K562 (cell line): ENCODE measurements around the gene TOM1L2. TPM values are rescaled to one million over a fixed set of nuclear protein-coding genes. Genes with fewer than 3 reads are reported as not detected.

Experiments used
- EWSR1 ChIP-seq: fragments of 450-650 bp; IDR thresholded peaks from 2 replicates; pipeline ENCODE4 v1.6.1; 2018; ENCODE audit warnings: borderline replicate concordance, mild to moderate bottlenecking, low read depth, moderate library complexity; ENCODE audit not compliant: partially characterized antibody
- HIVEP1 ChIP-seq: fragments of 250-450 bp; sonication (Bioruptor Pico); IDR thresholded peaks from 2 replicates; pipeline ENCODE4 v1.4.0; 2020; ENCODE audit warnings: mild to moderate bottlenecking
- POLR2AphosphoS2 ChIP-seq: IDR thresholded peaks from 2 replicates; pipeline ENCODE4 v1.6.1; 2012; ENCODE audit warnings: low read length, improper control_type of control experiment
- RBM17 ChIP-seq: fragments of 200-400 bp; formaldehyde crosslinking; IDR thresholded peaks from 2 replicates; pipeline ENCODE4 v1.6.1; 2017; ENCODE audit warnings: low read depth, mild to moderate bottlenecking, low read length, borderline replicate concordance
- TAF7 ChIP-seq: fragments of 450-650 bp; IDR thresholded peaks from 2 replicates; pipeline ENCODE4 v1.6.1; 2016; ENCODE audit warnings: missing genetic modification characterization, missing compliant biosample characterization
- TAL1 ChIP-seq: fragments of 450-650 bp; IDR thresholded peaks from 2 replicates; pipeline ENCODE4 v1.6.1; 2016; ENCODE audit warnings: mild to moderate bottlenecking
- ZBTB17 ChIP-seq: fragments of 450-650 bp; formaldehyde crosslinking; IDR thresholded peaks from 2 replicates; pipeline ENCODE4 v1.4.0; 2020; ENCODE audit warnings: mild to moderate bottlenecking
- ZNF165 ChIP-seq: fragments of 250-450 bp; sonication (Bioruptor Pico); IDR thresholded peaks from 2 replicates; pipeline ENCODE4 v1.4.0; 2020; ENCODE audit warnings: borderline replicate concordance
- ZNF512 ChIP-seq: IDR thresholded peaks from 2 replicates; pipeline ENCODE4 v1.6.1; 2016; ENCODE audit warnings: missing genetic modification characterization, missing compliant biosample characterization
- ZNF75A ChIP-seq: fragments of 450-650 bp; formaldehyde crosslinking; IDR thresholded peaks from 2 replicates; pipeline ENCODE4 v1.4.0; 2020; ENCODE audit warnings: mild to moderate bottlenecking
- polyA plus RNA-seq, 8 experiments: library from polyadenylated mRNA; depleted of rRNA in 4 of 8; stranded (reverse) in 5 of 8; unstranded in 3 of 8; fragments of >200 nt; fragmentation: Nextera tagmentation in 2 of 8; fragmentation: Illumina TruSeq in 1 of 8; extraction: Ambion mirVana in 2 of 8; extraction: Trizol in 1 of 8; gene quantifications; 2 replicates each; pipeline versions ENCODE4 v1.2.1 to v1.2.3, GENCODE V29; 2011 to 2014; ENCODE audit warnings: inconsistent platforms in 1 of 8, missing spikeins in 1 of 8
- total RNA-seq, 7 experiments: library from RNA; depleted of rRNA in 6 of 7; stranded (reverse); fragments of >200 nt in 6 of 7; fragmentation: Illumina TruSeq in 2 of 7; extraction: Trizol in 2 of 7; gene quantifications; 2 replicates each; pipeline versions ENCODE4 v1.2.1 to v1.2.3, GENCODE V29; 2011 to 2021; ENCODE audit warnings: low replicate concordance in 1 of 7

TOM1L2 gene
- total and polyA plus RNA-seq, 9 of the 15 experiments (the other 6 are each of a cell fraction or from before 2014, with no cell fraction given): 0.07 to 6.0 (median 2.5) TPM

DNA sequence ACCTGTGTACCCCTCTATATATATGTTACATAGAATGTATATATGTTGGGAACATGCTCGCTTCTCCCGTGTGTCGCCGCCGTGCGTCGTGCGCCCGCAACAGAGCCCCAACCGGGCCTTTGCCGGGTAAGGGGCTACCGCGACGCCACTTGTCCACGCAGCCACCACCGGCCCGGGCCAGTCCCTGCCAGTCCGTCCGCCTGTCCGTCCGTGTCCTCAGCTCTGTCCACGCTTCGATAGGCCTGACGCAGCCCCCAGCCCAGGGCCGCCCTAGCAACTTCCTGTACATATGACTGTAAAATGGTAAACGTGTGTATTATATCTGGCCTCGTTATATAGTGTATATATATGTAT is 161.3 kb downstream of the TOM1L2 start (continued):
- TF ChIP-seq POLR2AphosphoS2 (peak; percentile 23; the same call in 1 of the 2 replicates), TAL1 (no peak), RBM17 (no peak), EWSR1 (no peak), ZNF165 (no peak), ZBTB17 (CRISPR knock-in tag) (no peak), ZNF512 (no peak), HIVEP1 (CRISPR knock-in tag) (no peak), TAF7 (no peak), ZNF75A (CRISPR knock-in tag) (no peak)
